ENCODE results near the gene APOF. TPM values are rescaled to one million over a fixed set of nuclear protein-coding genes. Genes with fewer than 3 reads are reported as not detected.
A peak's percentile ranks its signal among the peaks of the same experiment; 100 is the strongest.

Gene APOF
- total and polyA plus RNA-seq, 2 of the 13 experiments (the other 11 are each of a cell fraction or from before 2014, with no cell fraction given) = 3.3 to 23.9 TPM

GRCh38 chr12:56315622-56316473 is 46.8 kb downstream of the APOF start, which contains the start of gene CNPY2 (continued):
- TF ChIP-seq ZEB1 (IDR thresholded peaks at IDR 0.05; ENCODE audit: insufficient replicate concordance, low read depth) = peak; percentile 88
- TF ChIP-seq ATRX (CRISPR knock-in tag; IDR thresholded peaks at IDR 0.05; ENCODE audit: borderline replicate concordance) = no peak
- no peak for TF ChIP-seq ZFP41 (CRISPR knock-in tag; IDR thresholded peaks at IDR 0.05; ENCODE audit: borderline replicate concordance)
- TF ChIP-seq SIN3B (IDR thresholded peaks at IDR 0.05; ENCODE audit: low read length) = peak; percentile 21
- TF ChIP-seq ZBTB21 (CRISPR knock-in tag; IDR thresholded peaks at IDR 0.05) = no peak
- no peak for TF ChIP-seq HNF4G (IDR thresholded peaks at IDR 0.05; ENCODE audit: borderline replicate concordance, low read depth, low read length)
- peak; percentile 74; the same call in 1 of the 2 replicates for TF ChIP-seq HNF4G (CRISPR knock-in tag; IDR thresholded peaks at IDR 0.05; ENCODE audit: borderline replicate concordance, low read depth)
- TF ChIP-seq SPEN (CRISPR knock-in tag; IDR thresholded peaks at IDR 0.05; ENCODE audit: low read depth) = peak; percentile 89
- TF ChIP-seq ZBED4 (CRISPR knock-in tag; IDR thresholded peaks at IDR 0.05; ENCODE audit: borderline replicate concordance) = peak; percentile 89
- TF ChIP-seq KMT2B (CRISPR knock-in tag; IDR thresholded peaks at IDR 0.05) = no peak; the same call in none of the 2 replicates
- peak; percentile 75 for TF ChIP-seq MNT (IDR thresholded peaks at IDR 0.05)
- peak; percentile 85; the same call in 1 of the 2 replicates for TF ChIP-seq ZSCAN5A (CRISPR knock-in tag; IDR thresholded peaks at IDR 0.05; ENCODE audit: borderline replicate concordance)
- TF ChIP-seq CHD2 (IDR thresholded peaks at IDR 0.05; ENCODE audit: low read depth, low read length) = peak; percentile 97
- TF ChIP-seq CEBPB (IDR thresholded peaks at IDR 0.05; ENCODE audit: borderline replicate concordance, low read depth, low read length) = peak; percentile 42; the same call in 1 of the 2 replicates
- TF ChIP-seq SMYD3 (CRISPR knock-in tag; IDR thresholded peaks at IDR 0.05) = no peak; the same call in 1 of the 2 replicates
- peak; percentile 85 for TF ChIP-seq ZNF772 (CRISPR knock-in tag; IDR thresholded peaks at IDR 0.05)
- peak; percentile 80 for TF ChIP-seq MYPOP (CRISPR knock-in tag; IDR thresholded peaks at IDR 0.05)
- peak; percentile 17; the same call in 1 of the 2 replicates for TF ChIP-seq MIER2 (CRISPR knock-in tag; IDR thresholded peaks at IDR 0.05)
- no peak; the same call in 1 of the 2 replicates for TF ChIP-seq ZBTB46 (CRISPR knock-in tag; IDR thresholded peaks at IDR 0.05; ENCODE audit: borderline replicate concordance)
